ENCODE measurements around the gene TLR2. TPM values are rescaled to one million over a fixed set of nuclear protein-coding genes. Genes with fewer than 3 reads are reported as not detected.

Gene TLR2
- total RNA-seq, 1 experiment from 2014 or later, result 7.1 TPM

DNA sequence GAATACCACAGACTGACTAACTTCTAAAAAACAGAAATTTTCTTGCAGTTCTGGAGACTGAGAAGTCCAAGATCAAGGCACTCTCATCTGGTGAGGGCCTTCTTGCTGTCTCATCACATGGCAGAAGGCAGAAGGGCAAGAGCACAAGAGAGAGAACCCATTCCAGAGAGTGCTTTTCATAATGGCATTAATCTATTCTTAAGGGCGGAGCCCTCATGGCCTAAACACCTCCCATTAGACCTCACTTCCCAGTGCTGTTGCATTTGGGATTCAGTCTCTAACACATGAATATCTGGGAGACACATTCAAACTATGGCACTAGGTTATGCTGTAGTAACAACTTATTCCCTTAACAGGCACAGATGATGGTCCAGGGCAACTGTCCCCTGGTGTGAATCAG, 37.1 kb upstream of the TLR2 start:
- Histone ChIP-seq H3K79me2 (ENCODE audit: low read length) (no peaks in the 10 kb centered on the region), H3K4me2 (ENCODE audit: low read length) (no peak overlapping the region), H3K9me3 (ENCODE audit: low read length) (no peaks in the 10 kb centered on the region), H3K27ac (ENCODE audit: low read length) (no peak overlapping the region), H3K27me3 (ENCODE audit: low read length) (no peaks in the 10 kb centered on the region), H3K9ac (ENCODE audit: low read length) (no peak overlapping the region), H3K4me1 (ENCODE audit: insufficient read depth, low read length) (peaks cover 11% of the 10 kb centered on the region), H3K36me3 (ENCODE audit: low read depth, low read length) (no peaks in the 10 kb centered on the region), H3F3A (ENCODE audit: low read length, unreplicated experiment) (no peaks in the 10 kb centered on the region), H3K4me3 (ENCODE audit: low read length) (no peak overlapping the region), H2AFZ (ENCODE audit: low read length) (no peak overlapping the region), H3K9me2 (replicated peaks; ENCODE audit: low read length) (no peaks in the 10 kb centered on the region), H4K20me1 (ENCODE audit: low read length) (no peaks in the 10 kb centered on the region)
- CTCF ChIA-PET, result no interaction called here
- POLR2A ChIA-PET (ENCODE audit: unreplicated experiment), result no interaction called here
- BruUV-seq (replicated peaks), result no TSS peak
- no peak for DNase-seq
- TF ChIP-seq EZH2 (IDR thresholded peaks at IDR 0.05; ENCODE audit: low read length, unreplicated experiment), result no peak
- TF ChIP-seq, protein P1, sequence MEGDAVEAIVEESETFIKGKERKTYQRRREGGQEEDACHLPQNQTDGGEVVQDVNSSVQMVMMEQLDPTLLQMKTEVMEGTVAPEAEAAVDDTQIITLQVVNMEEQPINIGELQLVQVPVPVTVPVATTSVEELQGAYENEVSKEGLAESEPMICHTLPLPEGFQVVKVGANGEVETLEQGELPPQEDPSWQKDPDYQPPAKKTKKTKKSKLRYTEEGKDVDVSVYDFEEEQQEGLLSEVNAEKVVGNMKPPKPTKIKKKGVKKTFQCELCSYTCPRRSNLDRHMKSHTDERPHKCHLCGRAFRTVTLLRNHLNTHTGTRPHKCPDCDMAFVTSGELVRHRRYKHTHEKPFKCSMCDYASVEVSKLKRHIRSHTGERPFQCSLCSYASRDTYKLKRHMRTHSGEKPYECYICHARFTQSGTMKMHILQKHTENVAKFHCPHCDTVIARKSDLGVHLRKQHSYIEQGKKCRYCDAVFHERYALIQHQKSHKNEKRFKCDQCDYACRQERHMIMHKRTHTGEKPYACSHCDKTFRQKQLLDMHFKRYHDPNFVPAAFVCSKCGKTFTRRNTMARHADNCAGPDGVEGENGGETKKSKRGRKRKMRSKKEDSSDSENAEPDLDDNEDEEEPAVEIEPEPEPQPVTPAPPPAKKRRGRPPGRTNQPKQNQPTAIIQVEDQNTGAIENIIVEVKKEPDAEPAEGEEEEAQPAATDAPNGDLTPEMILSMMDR (conservative IDR thresholded peaks at IDR 0.05; ENCODE audit: low read depth, low read length), result no peak
- no peak for TF ChIP-seq EZH2phosphoT487 (IDR thresholded peaks at IDR 0.05; ENCODE audit: borderline replicate concordance, low read length)
- intact Hi-C loops (cut with micrococcal nuclease), result no loop called here
- ATAC-seq, result no peak

DNA sequence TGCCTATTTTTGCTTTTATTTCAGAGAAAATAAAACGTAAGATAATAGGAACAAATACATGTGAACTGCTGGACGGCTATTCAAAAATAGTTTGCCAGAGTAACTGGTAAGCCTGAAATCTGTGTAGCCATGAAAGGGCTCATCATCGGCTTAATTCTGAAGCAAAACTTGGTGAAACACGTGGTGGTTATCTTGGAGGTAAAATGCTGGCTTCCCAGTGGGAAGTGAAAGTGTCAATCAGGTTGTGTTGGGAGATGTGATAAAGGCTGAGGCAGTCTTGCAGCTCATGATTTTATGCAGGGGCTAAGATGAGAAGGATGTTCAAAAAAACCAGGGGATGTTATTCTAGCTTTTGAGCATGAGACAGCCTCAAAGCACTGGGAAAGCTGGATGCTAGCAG, 36.1 kb upstream of the TLR2 start:
- no peaks in the 10 kb centered on the region for H3K36me3 ChIP-seq (ENCODE audit: low read depth, low read length)
- H3K4me3 ChIP-seq (ENCODE audit: low read length), result no peak overlapping the region
- DNase-seq (no peak), ATAC-seq (no peak)
- H3K4me1 ChIP-seq (ENCODE audit: insufficient read depth, low read length), result peaks cover 21% of the 10 kb centered on the region
- no peaks in the 10 kb centered on the region for H3K9me2 ChIP-seq (replicated peaks; ENCODE audit: low read length)
- H3F3A ChIP-seq (ENCODE audit: low read length, unreplicated experiment), result peaks cover 6% of the 10 kb centered on the region
- H3K9ac ChIP-seq (ENCODE audit: low read length), result no peak overlapping the region
- H3K79me2 ChIP-seq (ENCODE audit: low read length), result no peaks in the 10 kb centered on the region
- no peak overlapping the region for H3K27ac ChIP-seq (ENCODE audit: low read length)
- BruUV-seq (replicated peaks), result no TSS peak
- H4K20me1 ChIP-seq (ENCODE audit: low read length), result no peaks in the 10 kb centered on the region
- intact Hi-C loops (cut with micrococcal nuclease), result no loop called here
- no peak overlapping the region for H2AFZ ChIP-seq (ENCODE audit: low read length)
- H3K9me3 ChIP-seq (ENCODE audit: low read length), result no peaks in the 10 kb centered on the region
- ChIA-PET POLR2A (ENCODE audit: unreplicated experiment) (no interaction called here), CTCF (no interaction called here)
- H3K27me3 ChIP-seq (ENCODE audit: low read length), result no peaks in the 10 kb centered on the region
- no peak overlapping the region for H3K4me2 ChIP-seq (ENCODE audit: low read length)
- no peak for TF ChIP-seq EZH2phosphoT487 (IDR thresholded peaks at IDR 0.05; ENCODE audit: borderline replicate concordance, low read length)
- no peak for TF ChIP-seq EZH2 (IDR thresholded peaks at IDR 0.05; ENCODE audit: low read length, unreplicated experiment)
- TF ChIP-seq, protein P1 (conservative IDR thresholded peaks at IDR 0.05; ENCODE audit: low read depth, low read length), result no peak

DNA sequence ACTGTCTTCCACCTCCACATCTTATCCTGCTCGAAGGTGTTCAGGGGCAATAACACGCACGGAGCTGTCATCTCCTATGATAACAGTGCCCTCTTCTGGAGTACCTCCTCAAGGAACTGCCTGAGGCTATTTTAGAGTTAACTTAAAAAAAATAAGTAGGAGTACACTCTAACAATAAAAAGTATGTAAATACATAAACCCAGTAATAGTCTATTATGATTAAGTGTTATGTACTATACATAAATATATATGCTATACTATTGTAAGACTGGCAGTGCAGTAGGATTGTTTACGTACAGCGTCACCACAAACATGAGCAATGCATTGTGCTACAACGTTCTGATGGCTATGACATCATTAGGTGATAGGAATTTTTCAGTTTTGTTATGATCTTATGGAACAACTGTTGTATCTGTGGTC, 34.5 kb upstream of the TLR2 start:
- peak; percentile 62 for DNase-seq
- Histone ChIP-seq H3K4me2 (ENCODE audit: low read length) (no peak overlapping the region), H3K9me3 (ENCODE audit: low read length) (no peaks in the 10 kb centered on the region), H3K4me3 (ENCODE audit: low read length) (no peak overlapping the region), H3K9ac (ENCODE audit: low read length) (no peak overlapping the region), H3K27ac (ENCODE audit: low read length) (no peak overlapping the region), H2AFZ (ENCODE audit: low read length) (no peak overlapping the region), H4K20me1 (ENCODE audit: low read length) (no peaks in the 10 kb centered on the region), H3K79me2 (ENCODE audit: low read length) (no peaks in the 10 kb centered on the region), H3K4me1 (ENCODE audit: insufficient read depth, low read length) (peaks cover 26% of the 10 kb centered on the region), H3F3A (ENCODE audit: low read length, unreplicated experiment) (peaks cover 7% of the 10 kb centered on the region), H3K36me3 (ENCODE audit: low read depth, low read length) (no peaks in the 10 kb centered on the region), H3K27me3 (ENCODE audit: low read length) (no peaks in the 10 kb centered on the region), H3K9me2 (replicated peaks; ENCODE audit: low read length) (no peaks in the 10 kb centered on the region)
- no TSS peak for BruUV-seq (replicated peaks)
- TF ChIP-seq, protein P1 (conservative IDR thresholded peaks at IDR 0.05; ENCODE audit: low read depth, low read length), result peak; percentile 48
- TF ChIP-seq EZH2 (IDR thresholded peaks at IDR 0.05; ENCODE audit: low read length, unreplicated experiment) (no peak), EZH2phosphoT487 (IDR thresholded peaks at IDR 0.05; ENCODE audit: borderline replicate concordance, low read length) (no peak)
- POLR2A ChIA-PET (ENCODE audit: unreplicated experiment), result no interaction called here
- CTCF ChIA-PET, result interaction anchor here (0.7 kb wide), 2 partner anchors 109 to 297 kb away, joined by 3 read pairs; no protein-coding TSS in a partner anchor
- peak; percentile 39 for ATAC-seq
- intact Hi-C loops (cut with micrococcal nuclease), result no loop called here
